Erythroblast (primary cell): ENCODE data around the gene KLHL2.
"Not testable (repeated sequence)": the region's sequence is repeated elsewhere in the genome, so short reads cannot be mapped to it uniquely, and the experiment has no call there.

ENCODE experiments used
- GATA1 ChIP-seq: IDR thresholded peaks from 2 replicates; pipeline ENCODE4 v1.6.1; 2011; ENCODE audit warnings: low read depth, mild to moderate bottlenecking, control low read depth, low read length, moderate library complexity
- POLR2A ChIP-seq: IDR thresholded peaks from 2 replicates; pipeline ENCODE4 v1.6.1; 2011; ENCODE audit warnings: mild to moderate bottlenecking, low read length

- TF ChIP-seq POLR2A, GATA1: not testable (repeated sequence)
Observed at GRCh38 chr4:165166872-165167271, 40.5 kb upstream of the KLHL2 start.
